Neuron (in vitro differentiated cells): ENCODE results near the gene RELCH.
"Not testable (repeated sequence)": the region's sequence is repeated elsewhere in the genome, so short reads cannot be mapped to it uniquely, and the experiment has no call there.

ENCODE experiments used
- H2AFZ ChIP-seq: one replicate; pipeline ENCODE4 v1.6.1; 2013; ENCODE audit warnings: low read depth, mild to moderate bottlenecking, inconsistent platforms, low read length, moderate library complexity
- H3K27me3 ChIP-seq: one replicate; pipeline ENCODE4 v1.6.1; 2013; ENCODE audit warnings: low read length; ENCODE audit not compliant: insufficient read depth
- H3K36me3 ChIP-seq: one replicate; pipeline ENCODE4 v1.6.1; 2013; ENCODE audit warnings: low read length; ENCODE audit not compliant: insufficient read depth
- H3K4me1 ChIP-seq: one replicate; pipeline ENCODE4 v1.6.1; 2013; ENCODE audit warnings: low read length; ENCODE audit not compliant: insufficient read depth
- H3K4me3 ChIP-seq: 2 replicates; pipeline ENCODE4 v1.5.1; 2013; ENCODE audit warnings: mild to moderate bottlenecking, low read length, moderate library complexity
- H3K9me3 ChIP-seq: one replicate; pipeline ENCODE4 v1.6.1; 2013; ENCODE audit warnings: low read length

Gene RELCH, protein sequence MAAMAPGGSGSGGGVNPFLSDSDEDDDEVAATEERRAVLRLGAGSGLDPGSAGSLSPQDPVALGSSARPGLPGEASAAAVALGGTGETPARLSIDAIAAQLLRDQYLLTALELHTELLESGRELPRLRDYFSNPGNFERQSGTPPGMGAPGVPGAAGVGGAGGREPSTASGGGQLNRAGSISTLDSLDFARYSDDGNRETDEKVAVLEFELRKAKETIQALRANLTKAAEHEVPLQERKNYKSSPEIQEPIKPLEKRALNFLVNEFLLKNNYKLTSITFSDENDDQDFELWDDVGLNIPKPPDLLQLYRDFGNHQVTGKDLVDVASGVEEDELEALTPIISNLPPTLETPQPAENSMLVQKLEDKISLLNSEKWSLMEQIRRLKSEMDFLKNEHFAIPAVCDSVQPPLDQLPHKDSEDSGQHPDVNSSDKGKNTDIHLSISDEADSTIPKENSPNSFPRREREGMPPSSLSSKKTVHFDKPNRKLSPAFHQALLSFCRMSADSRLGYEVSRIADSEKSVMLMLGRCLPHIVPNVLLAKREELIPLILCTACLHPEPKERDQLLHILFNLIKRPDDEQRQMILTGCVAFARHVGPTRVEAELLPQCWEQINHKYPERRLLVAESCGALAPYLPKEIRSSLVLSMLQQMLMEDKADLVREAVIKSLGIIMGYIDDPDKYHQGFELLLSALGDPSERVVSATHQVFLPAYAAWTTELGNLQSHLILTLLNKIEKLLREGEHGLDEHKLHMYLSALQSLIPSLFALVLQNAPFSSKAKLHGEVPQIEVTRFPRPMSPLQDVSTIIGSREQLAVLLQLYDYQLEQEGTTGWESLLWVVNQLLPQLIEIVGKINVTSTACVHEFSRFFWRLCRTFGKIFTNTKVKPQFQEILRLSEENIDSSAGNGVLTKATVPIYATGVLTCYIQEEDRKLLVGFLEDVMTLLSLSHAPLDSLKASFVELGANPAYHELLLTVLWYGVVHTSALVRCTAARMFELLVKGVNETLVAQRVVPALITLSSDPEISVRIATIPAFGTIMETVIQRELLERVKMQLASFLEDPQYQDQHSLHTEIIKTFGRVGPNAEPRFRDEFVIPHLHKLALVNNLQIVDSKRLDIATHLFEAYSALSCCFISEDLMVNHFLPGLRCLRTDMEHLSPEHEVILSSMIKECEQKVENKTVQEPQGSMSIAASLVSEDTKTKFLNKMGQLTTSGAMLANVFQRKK

DNA sequence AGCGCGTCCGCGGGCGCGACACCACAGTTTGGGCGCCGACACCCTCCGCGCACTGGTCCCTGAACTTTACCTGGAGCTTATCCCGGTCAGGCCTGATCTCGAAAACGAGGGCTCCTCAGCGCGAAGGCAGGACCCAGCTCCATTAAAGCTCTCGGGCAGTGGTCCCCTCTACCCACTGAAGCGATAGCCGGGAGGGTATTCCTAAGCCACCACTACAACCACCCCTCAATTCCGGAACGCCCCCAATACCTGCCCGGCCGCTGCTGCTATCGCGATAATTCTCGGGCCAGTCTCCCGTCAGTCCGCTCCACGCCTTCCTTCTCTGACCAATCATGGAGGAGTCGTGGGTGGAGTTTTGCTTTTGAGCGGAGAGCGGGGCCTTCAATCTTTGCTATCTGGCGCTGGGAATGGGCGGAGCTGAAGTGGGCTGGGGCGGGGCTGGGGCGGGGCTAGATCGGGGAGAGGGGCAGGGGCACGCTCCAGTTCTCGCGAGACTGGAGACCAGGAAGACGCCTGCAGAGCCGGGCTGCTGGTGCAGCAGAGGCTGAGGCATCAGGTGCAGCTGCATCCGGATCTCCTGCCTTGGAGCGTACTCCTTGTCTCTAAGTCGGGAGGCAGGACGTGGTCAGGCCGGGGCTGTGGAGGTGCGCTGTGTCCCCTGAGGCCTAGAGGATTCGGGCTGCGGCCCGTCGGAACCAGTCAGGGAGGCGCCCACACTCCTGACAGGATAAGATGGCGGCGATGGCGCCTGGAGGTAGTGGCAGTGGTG, at the start of gene RELCH, which contains the start of gene PIGN:
TSS of gene RELCH (plus strand) at position 482 of the 769 bp plus-strand sequence. CDS start at position 733, 251 bp downstream.
TSS of gene PIGN (minus strand) at position 283 of the 769 bp plus-strand sequence. CDS start 25,703 bp downstream, outside the sequence.
- Histone ChIP-seq H3K27me3 (no peaks in the 10 kb centered on the region), H3K4me3 (peak within 1 kb of the TSS; percentile 74), H3K9me3 (no peaks in the 10 kb centered on the region), H3K4me1 (peaks cover 21% of the 10 kb centered on the region), H3K36me3 (no peaks in the 10 kb centered on the region), H2AFZ (peak within 1 kb of the TSS; percentile 88)

DNA sequence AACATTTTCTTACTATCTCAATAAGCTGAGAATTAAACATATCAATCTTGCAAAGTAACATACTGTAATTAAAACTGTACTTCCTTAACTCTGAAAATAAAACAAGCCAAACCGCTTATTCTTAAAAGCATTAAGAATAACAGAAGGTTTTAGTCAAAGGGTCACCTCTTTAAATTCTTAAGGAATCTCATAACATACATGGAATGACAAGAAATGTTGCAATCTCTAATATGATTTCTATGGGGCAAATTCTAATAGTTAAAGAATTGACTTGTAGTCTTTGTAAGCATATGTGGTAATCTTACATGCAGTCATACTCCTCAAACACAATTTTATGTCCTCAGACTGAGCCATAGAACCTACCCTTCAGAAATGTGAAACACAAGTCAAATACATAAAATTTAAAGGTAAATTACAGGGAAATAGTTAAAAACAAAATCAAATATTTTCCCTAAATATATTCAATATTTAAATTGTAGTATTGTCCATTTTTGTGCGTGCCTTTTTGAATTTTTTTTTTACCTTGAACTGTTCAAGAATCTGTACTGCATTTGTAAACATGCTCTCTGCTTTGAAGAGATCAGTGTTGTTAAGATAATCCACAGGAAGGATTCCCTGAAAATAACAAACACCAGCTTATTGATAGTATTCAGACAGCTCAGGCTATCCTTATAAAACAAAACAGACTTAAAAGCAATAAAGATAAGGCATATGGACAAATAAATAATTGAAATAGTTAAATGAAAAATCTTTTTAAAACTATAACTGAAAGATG, 48.4 kb upstream of the RELCH start:
- Histone ChIP-seq H3K27me3 (no peaks in the 10 kb centered on the region), H3K4me3 (no peak overlapping the region), H3K9me3 (no peaks in the 10 kb centered on the region), H3K36me3 (peaks cover 7% of the 10 kb centered on the region), H2AFZ (no peak overlapping the region), H3K4me1 (peaks cover 12% of the 10 kb centered on the region)

DNA sequence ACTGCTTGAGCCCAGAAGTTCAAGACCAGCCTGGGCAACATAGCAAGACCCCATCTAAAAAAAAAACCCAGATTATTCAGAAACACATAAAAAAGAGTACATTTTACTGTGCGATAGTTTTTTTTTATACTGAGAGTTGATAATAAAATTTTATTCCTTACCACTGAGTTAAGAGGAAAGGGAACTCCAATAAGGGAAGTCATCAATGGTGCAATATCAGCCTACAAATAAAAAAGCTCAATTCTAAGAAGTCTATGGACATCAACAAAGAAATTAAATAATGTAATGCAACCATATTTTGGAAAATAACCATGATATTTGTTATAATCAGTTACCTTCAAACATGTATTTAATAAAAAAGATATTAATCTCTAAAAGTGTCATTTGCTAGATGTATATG, 46.8 kb upstream of the RELCH start:
- Histone ChIP-seq H3K36me3 (peaks cover 11% of the 10 kb centered on the region), H3K4me1 (peaks cover under 1% of the 10 kb centered on the region), H2AFZ (no peak overlapping the region), H3K4me3 (no peak overlapping the region), H3K9me3 (no peaks in the 10 kb centered on the region), H3K27me3 (no peaks in the 10 kb centered on the region)

DNA sequence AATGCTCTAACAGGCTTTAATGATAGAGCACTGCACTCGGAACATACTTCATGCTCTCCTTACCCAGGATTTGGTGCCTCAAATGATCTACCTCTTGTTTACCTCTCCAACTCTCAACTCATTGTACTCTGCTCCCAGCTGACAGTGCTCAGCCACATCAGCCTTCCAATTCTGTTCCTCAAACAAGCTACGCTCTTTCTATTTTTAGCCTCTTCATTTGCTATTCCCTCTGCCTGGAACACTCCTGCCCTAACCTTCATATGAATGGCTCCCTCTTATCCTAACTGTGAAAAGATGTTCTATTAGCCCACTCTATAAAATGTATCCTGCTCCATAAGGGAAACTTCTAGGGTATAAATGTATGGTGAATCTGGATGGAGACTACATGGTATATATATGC, 42.7 kb upstream of the RELCH start:
- H3K9me3 ChIP-seq: no peaks in the 10 kb centered on the region
- no peaks in the 10 kb centered on the region for H3K4me1 ChIP-seq
- no peak overlapping the region for H2AFZ ChIP-seq
- peaks cover 11% of the 10 kb centered on the region for H3K36me3 ChIP-seq
- H3K4me3 ChIP-seq: no peak overlapping the region
- no peaks in the 10 kb centered on the region for H3K27me3 ChIP-seq

DNA sequence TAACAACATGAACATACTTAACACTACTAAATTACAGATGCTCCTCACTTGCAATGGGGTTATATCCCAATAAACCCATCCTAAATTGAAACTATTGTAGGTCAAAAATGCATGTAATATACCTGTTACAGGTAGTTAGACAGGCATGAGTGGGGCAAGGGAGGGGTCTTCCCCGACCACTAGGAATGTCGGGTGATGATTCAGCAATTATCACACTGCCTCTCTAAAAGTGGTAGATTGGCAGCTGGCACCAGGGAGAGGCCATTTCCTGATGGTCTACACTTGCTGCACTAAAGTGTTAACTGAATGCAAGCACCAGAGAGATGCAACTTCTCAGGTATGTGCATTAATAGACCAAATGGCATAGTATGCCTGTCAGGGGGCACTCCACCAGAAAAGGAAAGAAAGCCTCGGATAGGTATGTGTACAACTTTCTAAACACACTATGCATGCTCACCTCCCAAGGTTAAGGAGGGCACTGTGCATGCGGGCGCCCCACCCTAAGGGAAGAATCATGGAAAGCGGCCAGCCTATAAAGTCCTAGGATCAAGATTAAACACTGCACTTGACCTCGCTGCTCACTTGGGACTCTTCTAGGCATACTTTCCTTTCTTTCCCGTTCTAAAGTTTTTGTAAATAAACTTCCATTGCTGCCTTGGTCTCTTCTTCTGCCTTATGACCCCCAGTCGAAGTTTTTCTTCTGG, 35.8 kb upstream of the RELCH start:
- no peak overlapping the region for H2AFZ ChIP-seq
- no peaks in the 10 kb centered on the region for H3K27me3 ChIP-seq
- peaks cover 11% of the 10 kb centered on the region for H3K36me3 ChIP-seq
- H3K9me3 ChIP-seq: no peaks in the 10 kb centered on the region
- H3K4me3 ChIP-seq: no peak overlapping the region
- no peaks in the 10 kb centered on the region for H3K4me1 ChIP-seq

DNA sequence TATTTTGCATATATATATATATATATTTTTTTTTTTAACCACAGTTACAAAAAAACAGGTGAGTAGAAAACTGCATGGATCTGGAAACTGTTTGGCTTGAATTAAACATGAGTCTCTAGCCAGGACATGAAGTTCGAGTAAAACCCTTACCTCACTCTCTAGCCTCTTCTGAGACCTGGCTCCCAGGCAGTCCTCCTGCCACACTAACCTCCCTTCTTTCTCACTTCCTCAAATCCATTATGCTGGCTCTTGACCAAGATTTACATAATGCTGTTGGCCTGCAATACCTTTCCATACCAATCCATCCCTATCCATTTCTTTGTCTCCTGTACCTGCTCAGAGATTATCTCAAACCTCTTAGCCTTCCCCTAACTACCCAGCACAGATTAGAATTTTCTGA, 34.2 kb upstream of the RELCH start:
- H2AFZ ChIP-seq: no peak overlapping the region
- no peaks in the 10 kb centered on the region for H3K27me3 ChIP-seq
- no peaks in the 10 kb centered on the region for H3K9me3 ChIP-seq
- H3K4me3 ChIP-seq: no peak overlapping the region
- no peaks in the 10 kb centered on the region for H3K4me1 ChIP-seq
- H3K36me3 ChIP-seq: peaks cover 7% of the 10 kb centered on the region

DNA sequence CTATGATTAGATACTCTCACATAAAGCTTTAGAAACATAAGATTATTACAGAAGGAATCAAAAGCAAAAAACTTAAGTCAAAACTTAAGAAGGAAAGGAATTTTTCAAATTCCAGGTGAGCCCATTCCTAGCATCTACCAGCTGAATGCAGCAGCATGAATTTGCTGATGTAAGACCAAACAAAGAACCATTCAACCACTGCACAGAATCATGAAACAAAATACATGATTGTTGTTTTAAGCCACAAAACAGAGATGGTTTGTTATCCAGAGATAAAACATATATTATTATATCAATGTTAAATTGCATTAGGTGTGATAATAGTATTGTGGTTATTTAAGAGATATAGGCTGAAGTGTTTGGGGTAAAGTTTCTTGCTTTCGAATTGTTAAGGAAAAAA, 29.2 kb upstream of the RELCH start:
- H3K4me1 ChIP-seq: no peaks in the 10 kb centered on the region
- no peaks in the 10 kb centered on the region for H3K9me3 ChIP-seq
- H2AFZ ChIP-seq: no peak overlapping the region
- peaks cover 11% of the 10 kb centered on the region for H3K36me3 ChIP-seq
- no peak overlapping the region for H3K4me3 ChIP-seq
- H3K27me3 ChIP-seq: no peaks in the 10 kb centered on the region

DNA sequence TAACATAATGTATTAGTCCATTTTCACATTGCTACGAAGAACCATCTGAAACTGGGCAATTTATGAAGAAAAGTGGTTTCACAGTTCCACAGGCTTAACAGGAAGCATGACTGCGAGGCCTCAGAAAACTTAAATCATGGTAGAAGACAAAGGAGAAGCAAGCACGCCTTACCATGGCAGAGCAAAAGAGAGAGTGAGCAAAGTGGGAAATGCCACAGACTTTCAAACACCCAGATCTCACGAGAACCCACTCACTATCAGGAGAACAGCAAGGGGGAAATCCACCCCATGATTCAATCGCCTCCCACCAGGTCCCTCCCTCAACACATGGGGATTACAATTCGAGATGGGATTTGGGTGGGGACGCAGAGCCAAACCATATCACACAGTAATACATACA, 22.7 kb upstream of the RELCH start:
- Histone ChIP-seq H3K9me3 (peaks cover 3% of the 10 kb centered on the region), H3K27me3 (no peaks in the 10 kb centered on the region), H3K4me3 (no peak overlapping the region), H3K36me3 (peaks cover 4% of the 10 kb centered on the region), H3K4me1 (peaks cover 3% of the 10 kb centered on the region), H2AFZ (no peak overlapping the region)

DNA sequence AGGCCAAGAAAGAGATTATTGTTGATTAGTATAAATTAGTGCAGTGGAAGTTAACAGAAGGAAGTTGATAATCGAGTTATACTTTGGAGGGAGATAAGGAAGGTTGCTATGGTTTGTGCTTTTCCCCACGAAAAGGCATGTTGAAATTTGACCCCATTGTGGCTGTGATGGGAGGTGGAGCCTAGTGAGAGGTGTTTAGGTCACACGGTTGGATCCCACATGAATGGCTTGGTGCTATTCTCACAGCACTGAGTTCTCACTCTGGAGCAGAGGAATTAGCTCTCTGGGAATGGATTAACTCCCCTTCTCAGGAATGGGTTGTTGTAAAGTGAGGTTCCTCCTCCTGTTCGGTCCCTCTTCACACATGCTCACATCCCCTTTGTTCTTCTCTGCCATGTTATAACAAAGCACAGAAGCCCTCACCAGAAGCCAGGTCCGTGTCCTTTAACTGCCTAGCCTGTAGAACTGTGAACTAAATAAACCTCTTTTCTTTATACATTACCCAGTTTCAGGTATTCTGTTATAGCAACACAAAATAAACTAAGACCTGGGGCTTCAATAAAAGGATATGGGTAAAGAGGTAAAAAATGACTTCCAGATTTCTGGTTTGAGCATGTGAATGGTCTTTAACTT, 22.1 kb upstream of the RELCH start:
- Histone ChIP-seq H3K9me3 (peaks cover 3% of the 10 kb centered on the region), H3K4me1 (peaks cover 3% of the 10 kb centered on the region), H3K27me3 (no peaks in the 10 kb centered on the region), H3K36me3 (peaks cover 4% of the 10 kb centered on the region), H2AFZ (no peak overlapping the region), H3K4me3 (no peak overlapping the region)

DNA sequence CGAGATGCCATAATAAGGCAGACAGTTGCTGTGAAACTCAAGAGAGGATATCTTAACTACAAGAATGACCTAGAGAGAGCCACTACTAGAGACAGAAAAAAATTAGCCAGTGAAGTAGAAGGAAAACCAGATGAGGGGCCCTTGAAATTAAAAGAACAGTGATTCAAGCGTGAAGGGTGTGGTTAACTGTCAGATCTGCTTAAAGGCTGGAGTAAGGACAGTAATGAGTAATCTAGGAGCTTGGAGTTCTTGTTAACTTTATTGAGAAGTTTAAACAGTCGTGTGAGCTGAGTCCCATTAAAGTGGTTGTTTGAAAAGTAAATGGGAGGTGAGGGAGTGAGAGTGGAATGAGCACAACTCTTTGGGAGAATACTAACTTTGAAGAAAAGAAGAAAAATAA, 21.5 kb upstream of the RELCH start:
- Histone ChIP-seq H2AFZ (no peak overlapping the region), H3K4me1 (peaks cover 3% of the 10 kb centered on the region), H3K27me3 (no peaks in the 10 kb centered on the region), H3K9me3 (peaks cover 3% of the 10 kb centered on the region), H3K4me3 (no peak overlapping the region), H3K36me3 (peaks cover 4% of the 10 kb centered on the region)

DNA sequence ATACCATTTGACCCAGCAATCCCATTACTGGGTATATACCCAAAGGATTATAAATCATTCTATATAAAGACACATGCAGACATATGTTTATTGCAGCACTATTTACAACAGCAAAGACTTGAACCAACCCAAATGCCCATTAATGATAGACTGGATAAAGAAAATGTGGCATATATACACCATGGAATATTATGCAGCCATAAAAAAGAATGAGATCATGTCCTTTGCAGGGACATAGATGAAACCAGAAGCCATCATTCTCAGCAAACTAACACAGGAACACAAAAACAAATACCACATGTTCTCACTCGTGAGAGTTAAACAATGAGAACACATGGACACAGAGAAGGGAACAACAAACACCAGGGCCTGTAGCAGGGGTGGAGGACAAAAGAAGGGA, 20.5 kb upstream of the RELCH start:
- H3K4me3 ChIP-seq, H3K9me3 ChIP-seq, H3K4me1 ChIP-seq, H3K36me3 ChIP-seq, H3K27me3 ChIP-seq, H2AFZ ChIP-seq: not testable (repeated sequence)
